IMR-90 (cell line): ENCODE data around the gene PALM. TPM values are rescaled to one million over a fixed set of nuclear protein-coding genes. Genes with fewer than 3 reads are reported as not detected.
A peak's percentile ranks its signal among the peaks of the same experiment; 100 is the strongest.

Experiments
- ATAC-seq: fragments of 200-7000 bp; cut with Tn5 transposase; 2 replicates; pipeline ENCODE4 v1.9.1; 2020; ENCODE audit warnings: low read depth, mild to moderate bottlenecking, moderate library complexity
- BruUV-seq: library from RNA; stranded (reverse); fragments of 400-500 nt; replicated peaks from 2 replicates; lab custom pipeline; 2021; lab: Mats Ljungman, UMichigan
- CTCF ChIA-PET: fragments of 300-600 bp; formaldehyde crosslinking; extraction: SDS; loops from one replicate; lab custom pipeline; 2021; ENCODE audit warnings: antibody characterized with exemption; lab: Yijun Ruan, JAX
- POLR2A ChIA-PET: fragments of 300-600 bp; sonication (Branson Sonifier 250); formaldehyde crosslinking; loops from one replicate; lab custom pipeline; 2022; ENCODE audit warnings: antibody characterized with exemption; ENCODE audit not compliant: unreplicated experiment; lab: Charles Lee
- DNase-seq: peaks from one replicate; pipeline ENCODE4 v3.0.0; 2013
- H2AFZ ChIP-seq: replicated peaks from 2 replicates; pipeline ENCODE3; 2013; ENCODE audit warnings: low read length, mild to moderate bottlenecking; ENCODE audit not compliant: poor library complexity
- H2AK5ac ChIP-seq: 2 replicates; pipeline ENCODE4 v1.6.1; 2013; ENCODE audit warnings: low read depth, low read length, inconsistent platforms
- H2AK9ac ChIP-seq: replicated peaks from 2 replicates; pipeline ENCODE3; 2013; ENCODE audit warnings: mild to moderate bottlenecking, low read depth, low read length, moderate library complexity; ENCODE audit not compliant: poor library complexity
- H2BK120ac ChIP-seq: 2 replicates; pipeline ENCODE4 v1.6.1; 2013; ENCODE audit warnings: low read depth, low read length, inconsistent platforms
- H2BK15ac ChIP-seq: 3 replicates; pipeline ENCODE4 v1.6.1; 2013; ENCODE audit warnings: low read depth, low read length, inconsistent platforms
- H2BK20ac ChIP-seq: 2 replicates; pipeline ENCODE4 v1.6.1; 2013; ENCODE audit warnings: low read depth, mild to moderate bottlenecking, inconsistent platforms, low read length, moderate library complexity
- H2BK5ac ChIP-seq: 2 replicates; pipeline ENCODE4 v1.6.1; 2013; ENCODE audit warnings: mild to moderate bottlenecking, low read depth, low read length, inconsistent platforms; ENCODE audit not compliant: poor library complexity, severe bottlenecking
- H3K14ac ChIP-seq: replicated peaks from 2 replicates; pipeline ENCODE4 v1.6.1; 2013; ENCODE audit warnings: low read depth, low read length, inconsistent platforms
- H3K18ac ChIP-seq: 2 replicates; pipeline ENCODE4 v1.6.1; 2013; ENCODE audit warnings: low read depth, low read length, control low read depth
- H3K23ac ChIP-seq: 2 replicates; pipeline ENCODE4 v1.6.1; 2013; ENCODE audit warnings: low read depth, low read length, inconsistent platforms
- H3K27ac ChIP-seq: 2 replicates; pipeline ENCODE4 v1.5.1; 2013; ENCODE audit warnings: mild to moderate bottlenecking, control low read depth, low read length; ENCODE audit not compliant: insufficient read depth
- H3K27me3 ChIP-seq: 2 replicates; pipeline ENCODE4 v1.6.1; 2013; ENCODE audit warnings: low read length; ENCODE audit not compliant: control insufficient read depth, insufficient read depth
- H3K36me3 ChIP-seq: 2 replicates; pipeline ENCODE4 v1.6.1; 2013; ENCODE audit warnings: low read length, mixed read lengths; ENCODE audit not compliant: control insufficient read depth, insufficient read depth
- H3K4ac ChIP-seq: 2 replicates; pipeline ENCODE4 v1.6.1; 2013; ENCODE audit warnings: low read depth, low read length, inconsistent platforms
- H3K4me1 ChIP-seq: 2 replicates; pipeline ENCODE4 v1.6.1; 2013; ENCODE audit warnings: low read length, mixed read lengths; ENCODE audit not compliant: control insufficient read depth, insufficient read depth
- H3K4me2 ChIP-seq: 2 replicates; pipeline ENCODE4 v1.6.1; 2013; ENCODE audit warnings: low read depth, mild to moderate bottlenecking, control low read depth, low read length, moderate library complexity
- H3K4me3 ChIP-seq: 2 replicates; pipeline ENCODE4 v1.5.1; 2013; ENCODE audit warnings: low read depth, mild to moderate bottlenecking, control low read depth, low read length, moderate library complexity; ENCODE audit not compliant: insufficient read depth
- H3K56ac ChIP-seq: 2 replicates; pipeline ENCODE4 v1.6.1; 2013; ENCODE audit warnings: low read length, inconsistent platforms; ENCODE audit not compliant: insufficient read depth; ENCODE audit errors: extremely low read depth
- H3K79me1 ChIP-seq, 2 experiments: 2 replicates each; pipeline ENCODE4 v1.6.1; 2013; ENCODE audit warnings: low read length in 2 of 2, inconsistent platforms in 1 of 2, low read depth in 1 of 2
- H3K9ac ChIP-seq: 2 replicates; pipeline ENCODE4 v1.6.1; 2013; ENCODE audit warnings: low read depth, low read length, control low read depth
- H3K9me1 ChIP-seq: 2 replicates; pipeline ENCODE4 v1.6.1; 2013; ENCODE audit warnings: low read length, inconsistent platforms; ENCODE audit not compliant: insufficient read depth
- H3K9me3 ChIP-seq: 2 replicates; pipeline ENCODE4 v1.6.1; 2013; ENCODE audit warnings: low read length; ENCODE audit not compliant: control insufficient read depth, insufficient read depth
- H4K20me1 ChIP-seq: 2 replicates; pipeline ENCODE4 v1.6.1; 2013; ENCODE audit warnings: low read length, inconsistent platforms; ENCODE audit not compliant: insufficient read depth
- H4K5ac ChIP-seq: 2 replicates; pipeline ENCODE4 v1.6.1; 2013; ENCODE audit warnings: mild to moderate bottlenecking, low read depth, low read length, control low read depth
- H4K8ac ChIP-seq, 2 experiments: 2 replicates each; pipeline ENCODE4 v1.6.1; 2013; ENCODE audit warnings: low read depth in 2 of 2, low read length in 2 of 2, control low read depth in 1 of 2, inconsistent platforms in 1 of 2
- H4K91ac ChIP-seq: 2 replicates; pipeline ENCODE4 v1.6.1; 2013; ENCODE audit warnings: low read depth, low read length, inconsistent platforms; ENCODE audit not compliant: insufficient read depth
- BHLHE40 ChIP-seq: fragments of 150-350 bp; IDR thresholded peaks from 2 replicates; pipeline ENCODE4 v1.6.1; 2016; ENCODE audit warnings: mild to moderate bottlenecking, low read depth, low read length
- CEBPB ChIP-seq: IDR thresholded peaks from 2 replicates; pipeline ENCODE4 v1.6.1; 2012; ENCODE audit warnings: low read depth, low read length, improper control_type of control experiment
- CHD1 ChIP-seq: IDR thresholded peaks from 2 replicates; pipeline ENCODE4 v1.6.1; 2012; ENCODE audit warnings: low read depth, low read length, improper control_type of control experiment
- CTCF ChIP-seq: conservative IDR thresholded peaks from 2 replicates; pipeline ENCODE4 v1.5.1; 2012; ENCODE audit warnings: mild to moderate bottlenecking, low read depth, low read length, improper control_type of control experiment
- FOS ChIP-seq: fragments of 150-350 bp; IDR thresholded peaks from 2 replicates; pipeline ENCODE4 v1.6.1; 2016; ENCODE audit warnings: low read depth, low read length
- MAFK ChIP-seq: IDR thresholded peaks from 2 replicates; pipeline ENCODE4 v1.6.1; 2012; ENCODE audit warnings: low read depth, low read length, improper control_type of control experiment
- MXI1 ChIP-seq: IDR thresholded peaks from 2 replicates; pipeline ENCODE4 v1.6.1; 2012; ENCODE audit warnings: low read depth, mild to moderate bottlenecking, low read length, moderate library complexity, borderline replicate concordance
- NFE2L2 ChIP-seq: fragments of 150-350 bp; IDR thresholded peaks from 2 replicates; pipeline ENCODE4 v1.6.1; 2016; ENCODE audit warnings: low read depth, mild to moderate bottlenecking, low read length
- POLR2A ChIP-seq: IDR thresholded peaks from 2 replicates; pipeline ENCODE4 v1.6.1; 2012; ENCODE audit warnings: mild to moderate bottlenecking, low read depth, low read length
- RAD21 ChIP-seq: IDR thresholded peaks from 2 replicates; pipeline ENCODE4 v1.6.1; 2012; ENCODE audit warnings: low read length, improper control_type of control experiment
- RCOR1 ChIP-seq: IDR thresholded peaks from 2 replicates; pipeline ENCODE4 v1.6.1; 2012; ENCODE audit warnings: mild to moderate bottlenecking, low read length, improper control_type of control experiment; ENCODE audit not compliant: insufficient replicate concordance
- RFX5 ChIP-seq: IDR thresholded peaks from 2 replicates; pipeline ENCODE4 v1.8.0; 2012; ENCODE audit warnings: low read depth, mild to moderate bottlenecking, low read length, moderate library complexity
- SMC3 ChIP-seq: fragments of 150-350 bp; IDR thresholded peaks from 2 replicates; pipeline ENCODE4 v1.6.1; 2016; ENCODE audit warnings: low read depth, mild to moderate bottlenecking, antibody characterized with exemption, low read length, moderate library complexity
- USF2 ChIP-seq: fragments of 150-350 bp; IDR thresholded peaks from 2 replicates; pipeline ENCODE4 v1.6.1; 2017; ENCODE audit warnings: mild to moderate bottlenecking, antibody characterized with exemption, low read length, low read depth
- WGBS, 2 experiments: methylation state at CpG; one replicate each; pipeline versions ENCODE4 v1.1.5 to v1.1.7; 2013; ENCODE audit warnings: missing lambda C conversion rate in 2 of 2; ENCODE audit not compliant: insufficient read length in 1 of 2; ENCODE audit errors: extremely low coverage in 2 of 2; 5-methylcytosine and 5-hydroxymethylcytosine counted together
- dilution Hi-C: fragments of 300-500 bp; cut with HindIII; formaldehyde crosslinking; loops from one replicate; pipeline ENCODE4 v1.14.3; 2018; ENCODE audit warnings: low sequenced_read_pairs; ENCODE audit not compliant: unreplicated experiment
- in situ Hi-C: fragments of 300-500 bp; cut with MboI; formaldehyde crosslinking; loops from 3 replicates; pipeline ENCODE4 v1.14.3; 2019; ENCODE audit warnings: low sequenced_read_pairs, inconsistent platforms, mixed read lengths
- intact Hi-C: fragments of 100-400 bp; cut with micrococcal nuclease; formaldehyde crosslinking; loops from 2 replicates; pipeline ENCODE4 v1.10.0; 2022
- polyA plus RNA-seq, 3 experiments: library from polyadenylated mRNA; depleted of rRNA; stranded (reverse); fragments of >200 nt; gene quantifications; 2 replicates each; pipeline ENCODE4 v1.2.3, GENCODE V29; 2012; ENCODE audit warnings: low replicate concordance in 1 of 3
- total RNA-seq: library from RNA; depleted of rRNA; stranded (reverse); fragments of >200 nt; gene quantifications from 2 replicates; pipeline ENCODE4 v1.2.3, GENCODE V29; 2012

Gene PALM
- total and polyA plus RNA-seq, 2 of the 4 experiments (the other 2 are of a cell fraction): 2.2 to 7.4 TPM

GRCh38 chr19:728011-728410 lies 19.3 kb downstream of the PALM start:
- ChIA-PET POLR2A (no interaction called here), CTCF (no interaction called here)
- intact Hi-C loops (no loop called here), dilution Hi-C loops (no loop called here), in situ Hi-C loops (no loop called here)
- BruUV-seq: no TSS peak
- no peak overlapping the region for H2BK120ac ChIP-seq
- no peaks in the 10 kb centered on the region for H3K79me1 ChIP-seq
- no peak overlapping the region for H3K23ac ChIP-seq
- H4K5ac ChIP-seq: no peak overlapping the region
- no peak overlapping the region for H3K9ac ChIP-seq
- H3K27me3 ChIP-seq: no peaks in the 10 kb centered on the region
- H2BK5ac ChIP-seq: no peak overlapping the region
- ATAC-seq: no peak
- no peaks in the 10 kb centered on the region for H3K4me1 ChIP-seq
- no peak overlapping the region for H3K27ac ChIP-seq
- DNase-seq: no peak
- H3K9me3 ChIP-seq: no peaks in the 10 kb centered on the region
- H3K4ac ChIP-seq: no peak overlapping the region
- H4K20me1 ChIP-seq: no peaks in the 10 kb centered on the region
- no peak overlapping the region for H2AFZ ChIP-seq
- H2BK20ac ChIP-seq: no peak overlapping the region
- no peak overlapping the region for H3K4me3 ChIP-seq
- H3K56ac ChIP-seq: no peak overlapping the region
- H4K8ac ChIP-seq: no peak overlapping the region
- H3K18ac ChIP-seq: no peak overlapping the region
- H2AK5ac ChIP-seq: no peak overlapping the region
- 56% methylated on average over 24 of the region's 26 CpGs; no CpG with 5 or more reads in 1 of the 2 experiments for WGBS, 2 experiments
- no peaks in the 10 kb centered on the region for H3K9me1 ChIP-seq
- H3K36me3 ChIP-seq: peaks cover 16% of the 10 kb centered on the region
- H3K4me2 ChIP-seq: no peak overlapping the region
- no peak overlapping the region for H3K14ac ChIP-seq
- no peak overlapping the region for H2BK15ac ChIP-seq
- peak overlapping the region; percentile 65 for H2AK9ac ChIP-seq
- H4K91ac ChIP-seq: no peak overlapping the region
- no peak for TF ChIP-seq CEBPB
- TF ChIP-seq MXI1: no peak
- TF ChIP-seq CTCF: no peak
- TF ChIP-seq RCOR1: no peak
- TF ChIP-seq RFX5: no peak
- no peak for TF ChIP-seq CHD1
- no peak for TF ChIP-seq USF2
- TF ChIP-seq NFE2L2: no peak
- no peak for TF ChIP-seq SMC3
- TF ChIP-seq FOS: no peak
- TF ChIP-seq RAD21: no peak
- no peak for TF ChIP-seq MAFK
- no peak for TF ChIP-seq POLR2A
- no peak for TF ChIP-seq BHLHE40
